Right forelimb (tissue), 1 donor: ENCODE measurements around the gene ANKRD36B.
"Not testable (repeated sequence)": the region's sequence is repeated elsewhere in the genome, so short reads cannot be mapped to it uniquely, and the experiment has no call there.

ENCODE experiments used
- DNase-seq: peaks from one replicate; pipeline ENCODE4 v3.0.0-alpha.2; 2018

Gene ANKRD36B

GRCh38 chr2:97589598-97590510 lies at the start of gene ANKRD36B:
Gene ANKRD36B, minus strand, starts transcription at chr2:97589877. Its CDS starts 192 bp downstream, at chr2:97589685.
- DNase-seq = peak; percentile 85

DNA sequence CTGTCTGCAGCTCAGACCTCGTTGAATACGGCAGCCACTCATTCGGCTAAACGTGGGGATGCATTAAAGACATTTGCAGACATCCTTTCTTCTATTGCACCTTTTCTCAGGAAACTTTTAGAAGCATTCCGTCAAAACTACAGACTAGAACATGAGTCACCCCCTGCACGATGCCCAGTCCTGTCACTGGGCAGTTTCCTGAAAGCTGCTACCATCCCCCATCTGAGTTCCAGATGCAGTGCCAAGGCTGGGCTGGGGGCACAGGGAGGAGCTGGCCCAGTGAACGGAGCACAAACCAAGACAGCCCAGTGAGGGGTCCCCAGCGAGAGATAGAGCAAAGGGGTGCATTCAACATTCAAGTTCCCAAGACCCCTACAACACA lies 36.4 kb upstream of the ANKRD36B start:
- not testable (repeated sequence) for DNase-seq

DNA sequence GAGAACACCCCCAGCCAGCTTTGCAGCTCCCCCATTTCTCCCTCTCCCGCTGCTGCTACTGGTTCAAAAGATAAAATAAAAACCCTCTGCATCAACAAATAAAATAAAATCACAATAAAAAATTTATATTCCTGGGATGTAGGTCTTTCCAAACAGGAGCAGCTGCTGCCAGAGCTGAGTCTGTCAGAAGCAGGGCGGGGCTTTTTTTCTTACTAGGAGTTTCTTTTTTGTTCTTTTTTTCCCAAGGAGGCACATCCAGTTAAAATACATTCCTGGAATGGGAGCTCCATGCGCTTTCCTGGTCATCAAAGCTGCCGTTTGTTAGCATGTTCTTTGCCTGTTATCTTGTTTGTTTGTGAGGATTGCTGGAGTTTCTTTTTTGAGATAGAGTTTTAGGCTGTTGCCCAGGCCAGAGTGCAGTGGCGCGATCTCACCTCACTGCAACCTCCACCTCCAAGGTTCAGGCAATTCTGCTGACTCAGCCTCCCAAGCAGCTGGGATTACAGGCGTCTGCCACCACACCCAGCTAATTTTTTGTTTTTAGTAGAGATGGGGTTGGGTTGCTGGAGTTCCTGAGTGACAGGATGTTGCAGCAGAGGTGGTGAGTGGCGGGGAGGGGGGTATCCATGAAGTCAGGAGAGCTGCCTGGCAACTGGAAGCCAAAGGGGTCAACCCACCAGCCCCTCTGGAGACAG lies 35.8 kb upstream of the ANKRD36B start:
- not testable (repeated sequence) for DNase-seq

GRCh38 chr2:97622976-97623375 lies 33.3 kb upstream of the ANKRD36B start:
- DNase-seq = not testable (repeated sequence)

GRCh38 chr2:97620492-97620891 lies 30.8 kb upstream of the ANKRD36B start:
- DNase-seq = not testable (repeated sequence)

- not testable (repeated sequence) for DNase-seq
Measured at GRCh38 chr2:97618939-97619827, 29.5 kb upstream of the ANKRD36B start.

DNA sequence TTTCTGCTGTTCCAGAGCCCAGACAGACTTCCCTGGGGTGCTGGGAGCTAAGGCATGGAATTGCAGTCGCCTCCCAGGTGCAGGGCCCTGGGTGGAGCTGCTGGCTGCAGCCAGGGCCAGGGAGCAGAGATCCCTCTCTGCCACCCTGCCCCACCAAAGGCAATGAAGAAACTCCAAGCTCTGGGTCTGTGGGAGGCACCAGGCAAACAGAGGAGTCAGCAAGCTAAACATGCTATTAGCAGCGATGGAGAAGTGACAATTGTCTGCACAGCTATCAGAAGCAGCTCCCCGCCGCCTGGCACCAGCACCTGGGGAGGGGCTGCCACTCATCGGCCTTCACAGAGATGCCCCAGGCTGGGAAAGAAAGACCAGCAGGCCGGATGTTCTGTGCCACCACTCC lies 28.2 kb upstream of the ANKRD36B start:
- no peak for DNase-seq

DNA sequence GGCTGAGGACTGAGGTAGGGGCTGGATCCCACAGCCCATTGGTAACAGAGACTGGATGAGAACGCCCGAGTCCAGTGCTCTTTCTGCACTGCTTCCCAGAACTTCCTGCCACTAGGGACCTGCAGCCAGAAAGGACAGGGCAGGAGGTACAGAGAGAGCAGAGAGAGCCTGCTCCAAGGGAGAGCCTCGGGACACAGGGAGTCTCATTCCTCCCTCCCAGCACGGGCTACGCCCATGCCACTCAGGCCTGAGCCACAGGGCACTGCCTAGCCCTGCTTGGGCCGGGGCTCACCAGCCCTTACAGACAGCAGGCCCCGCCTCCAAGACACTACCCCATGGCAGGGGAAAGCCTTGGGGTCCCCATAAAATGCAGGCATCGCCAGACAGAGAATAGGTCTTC lies 26.1 kb upstream of the ANKRD36B start:
- not testable (repeated sequence) for DNase-seq

- not testable (repeated sequence) for DNase-seq
Measured at GRCh38 chr2:97611895-97612294, 22.2 kb upstream of the ANKRD36B start.

- DNase-seq = not testable (repeated sequence)
Measured at GRCh38 chr2:97608745-97609144, 19.1 kb upstream of the ANKRD36B start.

GRCh38 chr2:97605524-97606339 lies 16.1 kb upstream of the ANKRD36B start:
- not testable (repeated sequence) for DNase-seq

DNA sequence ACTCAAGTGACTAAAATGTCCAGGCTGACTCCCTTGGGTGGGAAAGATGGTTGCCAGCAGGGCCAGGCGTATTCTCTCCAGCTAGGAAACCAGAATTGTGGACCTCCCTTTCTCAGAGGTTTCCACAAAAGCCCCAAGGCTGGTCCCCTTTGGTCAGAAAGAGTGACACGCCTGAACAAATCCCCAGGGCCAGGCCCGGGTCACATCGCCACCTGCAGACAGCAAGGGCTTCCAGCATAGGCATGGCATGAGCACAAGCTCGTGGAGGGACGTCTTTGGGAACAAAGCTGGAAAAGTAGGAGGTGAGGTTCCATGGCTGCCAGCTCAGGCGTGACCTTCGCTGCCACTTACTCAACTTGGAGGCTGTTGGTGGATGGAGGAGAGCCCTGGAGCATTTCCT lies 15.4 kb upstream of the ANKRD36B start:
- not testable (repeated sequence) for DNase-seq

- DNase-seq = not testable (repeated sequence)
Measured at GRCh38 chr2:97601537-97601936, 11.9 kb upstream of the ANKRD36B start.

DNA sequence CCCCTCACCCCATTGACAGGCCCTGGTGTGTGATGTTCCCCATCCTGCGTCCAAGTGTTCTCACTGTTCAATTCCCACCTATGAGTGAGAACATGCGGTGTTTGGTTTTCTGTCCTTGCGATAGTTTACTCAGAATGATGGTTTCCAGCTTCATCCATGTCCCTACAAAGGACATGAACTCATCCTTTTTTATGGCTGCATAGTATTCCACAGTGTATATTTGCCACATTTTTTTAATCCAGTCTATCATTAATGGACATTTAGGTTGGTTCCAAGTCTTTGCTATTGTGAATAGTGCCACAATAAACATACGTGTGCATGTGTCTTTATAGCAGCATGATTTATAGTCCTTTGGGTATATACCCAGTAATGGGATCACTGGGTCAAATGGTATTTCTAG lies 6.5 kb upstream of the ANKRD36B start:
- not testable (repeated sequence) for DNase-seq

- not testable (repeated sequence) for DNase-seq
Measured at GRCh38 chr2:97593520-97593919, 3.8 kb upstream of the ANKRD36B start.

- peak; percentile 83 for DNase-seq
Measured at GRCh38 chr2:97590515-97591394, 1.1 kb upstream of the ANKRD36B start.

DNA sequence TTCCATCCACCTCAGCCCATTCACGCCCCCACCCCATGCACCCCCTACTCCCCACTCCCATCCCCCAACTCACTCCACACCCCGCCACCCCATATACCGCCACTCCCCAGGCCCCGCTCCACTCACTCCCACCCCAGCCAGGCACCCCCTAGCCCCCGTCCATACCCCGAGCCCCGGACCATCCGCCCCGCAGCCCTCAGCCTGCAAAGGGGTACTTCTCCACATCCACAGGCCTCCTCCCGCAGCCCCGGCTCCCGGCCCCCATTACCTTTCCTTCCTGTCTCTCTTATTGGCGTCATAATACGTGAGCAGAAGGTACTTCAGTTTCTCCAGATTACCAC lies 450 bp downstream of the ANKRD36B start:
- not testable (repeated sequence) for DNase-seq

DNA sequence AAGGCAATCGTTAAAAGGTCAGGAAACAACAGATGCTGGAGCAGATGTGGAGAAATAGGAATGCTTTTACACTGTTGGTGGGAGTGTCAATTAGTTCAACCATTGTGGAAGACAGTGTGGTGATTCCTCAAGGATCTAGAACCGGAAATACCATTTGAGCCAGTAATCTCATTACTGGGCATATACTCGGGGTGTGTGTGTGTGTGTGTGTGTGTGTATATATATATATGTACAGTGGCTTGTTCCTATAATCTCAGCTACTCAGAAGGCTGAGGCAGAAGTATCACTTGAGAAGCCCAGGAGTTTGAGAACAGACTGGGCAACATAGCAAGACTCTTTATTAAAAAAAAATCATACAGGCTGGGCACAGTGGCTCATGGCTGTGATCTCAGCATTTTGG lies 24.0 kb downstream of the ANKRD36B start:
- DNase-seq = not testable (repeated sequence)

DNA sequence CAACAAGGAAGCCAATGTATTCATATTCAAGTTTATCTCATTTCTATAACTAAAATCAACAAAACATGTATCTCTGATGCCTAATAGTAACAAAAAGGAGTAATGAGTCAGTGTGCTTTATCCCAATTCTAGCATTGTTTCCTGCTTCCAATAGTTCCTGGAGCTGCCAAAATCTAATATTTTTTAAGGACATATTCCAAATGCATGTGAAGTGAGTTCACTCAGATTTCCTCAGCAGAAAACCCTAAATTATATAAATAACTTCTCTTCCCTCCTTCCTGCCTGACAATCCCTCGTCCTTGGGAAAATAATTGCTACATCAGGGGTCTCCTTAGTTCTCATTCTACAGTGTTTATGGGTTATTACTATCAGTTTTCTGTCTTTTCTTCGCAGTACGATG lies 37.3 kb downstream of the ANKRD36B start:
- not testable (repeated sequence) for DNase-seq

- DNase-seq = not testable (repeated sequence)
Measured at GRCh38 chr2:97550498-97550897, 39.2 kb downstream of the ANKRD36B start.

GRCh38 chr2:97549058-97549457 lies 40.6 kb downstream of the ANKRD36B start:
- DNase-seq = peak; percentile 44
